IPS DF 4.7 (cell line): Measurements from ENCODE around the gene ARPC1A.
"Not testable (repeated sequence)": the region's sequence is repeated elsewhere in the genome, so short reads cannot be mapped to it uniquely, and the experiment has no call there.

Experiments used
- DNase-seq: peaks from one replicate; pipeline ENCODE4 v3.0.0-alpha.2; 2013; ENCODE audit warnings: low spot score; ENCODE audit errors: extremely low read depth

ARPC1A gene

DNA sequence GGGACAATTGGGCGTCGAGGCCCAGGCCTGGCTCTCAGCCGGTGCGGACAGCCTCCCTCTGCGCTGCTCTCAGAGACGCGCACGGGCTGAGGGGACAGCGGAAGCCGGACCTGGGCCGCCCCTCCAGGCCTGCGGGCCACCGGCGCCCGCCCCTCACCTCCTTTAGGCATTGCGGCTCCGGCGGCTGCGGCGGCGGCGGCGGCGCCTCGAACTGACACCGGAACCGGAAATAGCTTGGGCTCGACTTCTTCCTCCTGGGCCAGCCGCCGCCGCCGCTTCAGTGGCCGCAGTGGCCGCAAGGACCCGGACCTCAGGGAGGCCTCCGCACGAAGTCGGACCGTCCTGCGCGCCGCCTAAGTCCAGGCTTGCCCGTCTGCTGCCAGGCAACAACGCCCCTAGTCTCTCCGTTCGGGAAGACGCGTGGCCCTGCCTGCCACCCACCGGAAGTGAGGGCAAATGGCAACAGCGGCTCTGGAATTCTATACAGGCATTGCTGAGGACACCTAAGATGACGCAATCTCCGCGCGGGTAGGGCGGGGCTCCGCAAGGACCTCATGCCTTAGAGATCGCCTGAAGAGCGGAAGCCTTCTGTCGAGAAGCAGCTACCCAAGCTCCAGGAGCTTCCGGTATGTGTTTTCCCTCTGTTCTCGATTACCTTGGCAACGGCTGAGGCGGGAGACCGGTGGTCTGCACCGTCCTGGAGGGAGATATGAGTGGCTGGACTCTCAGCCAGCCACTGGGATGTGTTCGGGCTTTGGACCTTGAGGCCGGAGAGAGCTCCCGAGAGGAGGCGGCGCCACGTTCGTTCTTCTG is 82.9 kb downstream of the ARPC1A start, which contains the start of the genes BUD31 and PDAP1:
Gene BUD31, plus strand, starts transcription at position 591 of the 813 bp plus-strand sequence. CDS start 2,124 bp downstream, outside the sequence.
Gene PDAP1, minus strand, starts transcription at position 219 of the 813 bp plus-strand sequence. Its CDS starts 49 bp downstream, at position 170.
- DNase-seq, result peak; percentile 69

DNA sequence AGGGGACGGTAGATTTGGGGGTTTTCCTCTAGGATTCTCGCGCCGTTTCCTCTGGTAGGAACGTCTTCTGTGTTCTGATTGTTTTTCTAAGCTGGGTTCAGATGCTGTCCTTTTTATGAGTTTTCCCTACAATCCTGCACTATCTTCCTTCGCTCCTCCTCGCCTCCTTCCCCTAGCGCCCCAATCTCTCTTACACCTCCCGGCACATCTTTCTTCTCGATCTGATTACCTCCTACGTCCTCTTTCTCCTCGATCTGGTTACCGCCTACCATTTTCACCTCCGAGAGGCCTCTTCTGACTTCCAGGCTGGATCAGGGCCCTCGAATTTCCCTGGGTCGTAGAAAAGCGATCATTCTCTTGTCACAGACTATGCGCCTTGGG is 83.5 kb downstream of the ARPC1A start:
- no peak for DNase-seq

- DNase-seq, result no peak
Measured at GRCh38 chr7:99409806-99410205, 84.1 kb downstream of the ARPC1A start.

GRCh38 chr7:99410635-99411034 is 84.9 kb downstream of the ARPC1A start:
- DNase-seq, result no peak

DNA sequence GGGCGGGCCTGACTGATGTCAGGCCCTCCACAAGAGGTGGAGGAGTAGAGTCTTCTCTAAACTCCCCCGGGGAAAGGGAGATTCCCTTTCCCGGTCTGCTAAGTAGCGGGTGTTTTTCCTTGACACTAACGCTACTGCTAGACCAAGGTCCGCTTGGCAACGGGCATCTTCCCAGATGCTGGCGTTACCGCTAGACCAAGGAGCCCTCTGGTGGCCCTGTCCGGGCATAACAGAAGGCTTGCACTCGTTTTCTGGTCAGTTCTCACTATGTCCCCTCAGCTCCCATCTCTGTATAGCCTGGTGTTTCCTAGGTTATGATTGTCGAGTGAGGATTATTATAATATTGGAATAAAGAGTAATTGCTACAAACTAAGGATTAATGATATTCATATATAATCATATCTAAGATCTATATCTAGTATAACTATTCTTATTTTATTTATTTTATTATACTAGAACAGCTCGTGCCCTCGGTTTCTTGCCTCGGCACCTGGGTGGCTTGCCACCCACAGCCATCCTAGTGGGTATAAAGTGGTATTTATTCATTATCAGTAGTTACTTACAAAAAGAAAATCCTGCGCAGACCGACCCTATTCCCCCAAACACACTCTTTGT is 89.9 kb downstream of the ARPC1A start:
- not testable (repeated sequence) for DNase-seq
